ENCODE data around the gene SF1.

SF1 gene

DNA sequence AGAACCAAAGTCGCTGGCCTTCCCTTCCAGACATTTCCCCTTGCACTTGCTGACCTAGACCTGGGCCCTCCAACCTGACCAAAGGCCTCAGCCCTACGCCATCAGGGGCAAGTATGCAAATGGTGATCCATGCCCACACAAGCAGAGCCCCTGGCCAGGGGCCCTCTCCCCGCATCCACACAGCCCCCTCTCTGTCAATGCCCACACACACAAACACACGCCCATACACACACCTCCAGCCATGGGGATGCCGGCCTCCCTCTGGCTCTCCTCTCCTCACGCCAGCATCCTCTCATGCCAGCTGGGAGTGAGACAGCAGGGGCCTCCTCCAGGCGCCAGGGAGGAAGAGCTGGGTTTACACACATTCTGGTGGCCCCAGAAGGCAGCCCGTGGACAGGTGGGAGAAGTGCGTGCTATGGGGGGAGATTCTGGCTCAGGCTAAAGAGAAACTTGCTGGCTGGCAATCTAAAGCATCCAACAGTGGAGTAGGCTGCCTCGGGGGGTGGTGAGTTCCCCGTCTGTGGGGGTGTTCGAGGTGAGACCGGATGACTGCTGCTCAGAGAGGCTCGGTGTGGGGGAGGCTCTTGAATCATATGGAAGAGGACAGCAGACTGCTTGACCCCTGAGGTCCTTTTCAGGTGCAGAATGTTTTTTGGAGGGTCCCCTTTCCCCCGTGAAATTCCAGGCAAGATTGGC is 60.1 kb downstream of the SF1 start:
- Histone ChIP-seq H3K36me3 (ENCODE audit: control insufficient read depth in 1 of 2, insufficient read depth in 2 of 2, low read length in 2 of 2) (no peaks in the 10 kb centered on the region), H3K27me3 (ENCODE audit: low read depth, low read length) (peaks cover 43% of the 10 kb centered on the region), H3K4me3 (ENCODE audit: low read depth in 1 of 2, low read length in 2 of 2) (no peak overlapping the region), H3K4me1 (ENCODE audit: control insufficient read depth in 1 of 2, insufficient read depth in 2 of 2, low read length in 2 of 2) (peaks cover 0 to 3% of the 10 kb centered on the region in 2 donors), H3K27ac (ENCODE audit: low read length) (no peak overlapping the region), H3K9me3 (ENCODE audit: control insufficient read depth in 1 of 2, low read length in 2 of 2) (no peaks in the 10 kb centered on the region)

DNA sequence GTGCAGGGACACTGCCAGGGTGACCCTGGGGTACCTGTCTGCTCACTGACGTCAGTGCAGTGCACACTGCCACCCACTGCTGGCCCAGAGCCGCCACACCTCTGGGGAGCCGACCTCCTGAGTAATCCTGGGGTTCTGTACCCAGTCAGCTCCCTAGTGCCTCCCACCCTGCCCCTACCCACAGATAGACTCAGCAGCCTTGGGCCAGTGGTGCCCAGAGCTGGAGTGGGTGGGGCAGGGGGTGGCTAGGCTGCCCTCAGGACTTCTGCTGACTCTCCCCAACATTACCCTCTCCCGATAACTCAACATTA is 61.1 kb downstream of the SF1 start:
- H3K4me3 ChIP-seq (ENCODE audit: low read depth in 1 of 2, low read length in 2 of 2): no peak overlapping the region
- no peak overlapping the region for H3K27ac ChIP-seq (ENCODE audit: low read length)
- no peaks in the 10 kb centered on the region for H3K9me3 ChIP-seq (ENCODE audit: control insufficient read depth in 1 of 2, low read length in 2 of 2)
- no peaks in the 10 kb centered on the region for H3K36me3 ChIP-seq (ENCODE audit: control insufficient read depth in 1 of 2, insufficient read depth in 2 of 2, low read length in 2 of 2)
- H3K4me1 ChIP-seq (ENCODE audit: control insufficient read depth in 1 of 2, insufficient read depth in 2 of 2, low read length in 2 of 2): peaks cover 0 to 11% of the 10 kb centered on the region in 2 donors
- peaks cover 47% of the 10 kb centered on the region for H3K27me3 ChIP-seq (ENCODE audit: low read depth, low read length)

DNA sequence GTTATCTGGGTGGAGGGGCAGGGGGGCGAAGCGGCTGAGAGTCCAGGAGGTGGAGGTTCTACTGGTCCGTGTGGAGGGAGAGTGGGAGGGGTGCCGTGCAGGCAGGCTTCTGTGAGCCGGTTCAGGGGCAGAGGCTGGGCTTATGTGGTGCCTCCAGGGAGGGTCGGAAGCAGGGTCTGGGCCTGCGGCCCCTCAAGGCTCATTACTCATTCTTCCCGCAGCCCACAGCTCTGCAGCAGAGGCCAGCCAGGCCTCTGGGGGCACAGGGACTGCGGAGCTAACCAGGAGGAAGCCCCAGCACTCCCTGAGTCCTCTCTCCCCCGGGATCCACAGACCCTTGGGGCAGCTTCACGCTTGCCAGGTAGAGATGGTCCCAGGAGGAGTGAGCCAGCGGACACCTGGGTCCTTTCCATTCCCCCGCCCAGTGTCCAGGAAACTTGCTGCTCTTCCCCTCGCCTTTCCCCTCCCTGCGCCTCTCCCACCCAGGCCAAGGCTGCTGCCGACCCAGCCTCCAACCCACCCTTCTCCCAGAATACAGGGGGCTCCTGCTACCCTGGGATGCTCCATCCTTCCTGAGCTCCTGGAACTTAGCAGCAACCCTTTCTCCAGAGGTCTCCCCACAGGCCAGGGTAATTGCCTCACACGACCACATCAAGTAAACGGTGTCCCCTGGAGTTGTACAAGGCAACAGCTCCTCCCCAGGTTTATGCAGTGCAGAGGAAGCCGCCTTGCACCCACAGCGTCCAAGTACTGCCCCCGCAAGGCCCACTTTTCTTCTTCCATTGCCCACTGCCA is 61.7 kb downstream of the SF1 start:
- Histone ChIP-seq H3K27ac (ENCODE audit: low read length) (no peak overlapping the region), H3K36me3 (ENCODE audit: control insufficient read depth in 1 of 2, insufficient read depth in 2 of 2, low read length in 2 of 2) (no peaks in the 10 kb centered on the region), H3K9me3 (ENCODE audit: control insufficient read depth in 1 of 2, low read length in 2 of 2) (no peaks in the 10 kb centered on the region), H3K4me3 (ENCODE audit: low read depth in 1 of 2, low read length in 2 of 2) (no peak overlapping the region), H3K4me1 (ENCODE audit: control insufficient read depth in 1 of 2, insufficient read depth in 2 of 2, low read length in 2 of 2) (peaks cover 0 to 12% of the 10 kb centered on the region in 2 donors), H3K27me3 (ENCODE audit: low read depth, low read length) (peaks cover 50% of the 10 kb centered on the region)

DNA sequence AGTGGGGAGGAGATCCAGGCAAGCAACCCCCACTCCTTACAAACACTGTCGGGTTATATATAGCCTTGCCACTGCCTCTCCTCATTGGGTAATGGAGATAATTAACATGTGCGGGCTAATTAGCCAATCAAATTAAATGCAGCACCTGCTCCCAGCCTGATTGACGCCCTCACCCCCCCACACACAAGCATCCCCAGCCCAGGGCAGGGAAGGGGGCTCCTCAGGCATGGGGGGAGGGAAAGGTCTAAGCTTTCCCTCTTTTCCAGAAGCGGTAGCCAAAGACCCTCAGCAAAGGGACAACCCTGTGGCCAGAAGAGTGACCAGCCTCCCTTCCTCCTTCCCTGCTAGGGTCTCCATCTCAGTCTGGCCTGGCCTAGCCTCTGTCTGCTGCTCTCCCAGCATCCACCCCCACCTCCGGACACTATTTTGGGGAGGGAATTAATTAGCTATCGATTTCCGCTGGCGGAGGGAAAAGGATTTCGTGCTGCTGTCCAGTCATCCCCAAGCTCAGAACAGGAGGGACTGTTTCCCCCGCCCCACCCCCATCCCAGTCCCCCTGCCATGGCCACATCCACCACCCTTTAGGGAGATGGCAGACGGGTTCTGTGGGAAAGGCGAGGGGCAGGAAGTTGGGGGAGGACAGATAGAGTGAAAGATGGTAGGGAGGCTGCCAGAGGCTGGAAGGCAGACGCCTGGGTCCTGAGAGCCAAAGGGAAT is 62.4 kb downstream of the SF1 start:
- Histone ChIP-seq H3K4me1 (ENCODE audit: control insufficient read depth in 1 of 2, insufficient read depth in 2 of 2, low read length in 2 of 2) (peaks cover 0 to 12% of the 10 kb centered on the region in 2 donors), H3K9me3 (ENCODE audit: control insufficient read depth in 1 of 2, low read length in 2 of 2) (no peaks in the 10 kb centered on the region), H3K36me3 (ENCODE audit: control insufficient read depth in 1 of 2, insufficient read depth in 2 of 2, low read length in 2 of 2) (no peaks in the 10 kb centered on the region), H3K27me3 (ENCODE audit: low read depth, low read length) (peaks cover 54% of the 10 kb centered on the region), H3K4me3 (ENCODE audit: low read depth in 1 of 2, low read length in 2 of 2) (no peak overlapping the region), H3K27ac (ENCODE audit: low read length) (no peak overlapping the region)

DNA sequence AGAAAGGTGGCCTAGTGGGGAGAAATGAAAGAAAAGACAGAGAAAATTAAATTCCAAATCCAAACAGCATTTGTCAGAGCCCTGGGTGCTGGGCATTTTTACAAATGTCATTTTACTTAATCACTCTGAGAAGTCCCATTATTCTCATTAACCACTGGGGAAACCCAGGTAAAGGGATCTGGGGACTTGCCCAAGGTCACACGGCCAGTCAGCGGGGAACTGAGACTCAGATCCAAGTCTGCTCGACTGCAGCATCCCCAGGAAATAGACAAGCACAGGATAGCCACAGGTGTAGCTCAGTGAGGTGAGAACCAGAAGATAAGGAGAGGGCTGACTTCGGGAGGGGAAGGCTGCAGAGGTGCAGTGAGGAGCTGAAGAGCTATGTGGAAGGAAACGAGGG is 63.2 kb downstream of the SF1 start:
- H3K27ac ChIP-seq (ENCODE audit: low read length): no peak overlapping the region
- H3K4me3 ChIP-seq (ENCODE audit: low read depth in 1 of 2, low read length in 2 of 2): no peak overlapping the region
- no peaks in the 10 kb centered on the region for H3K36me3 ChIP-seq (ENCODE audit: control insufficient read depth in 1 of 2, insufficient read depth in 2 of 2, low read length in 2 of 2)
- peaks cover 62% of the 10 kb centered on the region for H3K27me3 ChIP-seq (ENCODE audit: low read depth, low read length)
- H3K4me1 ChIP-seq (ENCODE audit: control insufficient read depth in 1 of 2, insufficient read depth in 2 of 2, low read length in 2 of 2): peaks cover 0 to 12% of the 10 kb centered on the region in 2 donors
- H3K9me3 ChIP-seq (ENCODE audit: control insufficient read depth in 1 of 2, low read length in 2 of 2): no peaks in the 10 kb centered on the region

DNA sequence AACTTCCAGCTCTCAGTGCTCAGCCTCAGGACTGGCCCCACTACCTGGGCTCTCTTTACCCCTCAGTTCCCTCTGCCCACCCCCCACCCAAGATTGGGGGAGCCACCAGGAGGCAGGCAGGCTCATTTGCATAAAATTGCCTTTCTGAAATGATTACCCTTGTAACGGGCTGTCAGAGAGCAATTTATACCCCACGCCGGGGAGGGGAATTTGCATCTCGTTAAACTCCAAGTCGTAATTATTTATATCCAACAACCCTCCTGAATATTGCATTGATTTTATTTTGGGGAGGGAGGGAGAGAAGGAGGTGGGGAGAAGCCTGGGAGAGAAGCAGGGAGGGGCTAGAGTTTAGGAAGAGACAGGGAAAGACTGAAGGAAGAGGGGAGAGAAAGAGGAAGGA is 63.7 kb downstream of the SF1 start:
- no peaks in the 10 kb centered on the region for H3K9me3 ChIP-seq (ENCODE audit: control insufficient read depth in 1 of 2, low read length in 2 of 2)
- peaks cover 64% of the 10 kb centered on the region for H3K27me3 ChIP-seq (ENCODE audit: low read depth, low read length)
- peaks cover 0 to 12% of the 10 kb centered on the region in 2 donors for H3K4me1 ChIP-seq (ENCODE audit: control insufficient read depth in 1 of 2, insufficient read depth in 2 of 2, low read length in 2 of 2)
- H3K36me3 ChIP-seq (ENCODE audit: control insufficient read depth in 1 of 2, insufficient read depth in 2 of 2, low read length in 2 of 2): no peaks in the 10 kb centered on the region
- H3K27ac ChIP-seq (ENCODE audit: low read length): no peak overlapping the region
- H3K4me3 ChIP-seq (ENCODE audit: low read depth in 1 of 2, low read length in 2 of 2): no peak overlapping the region
